SH-SY5Y (cell line): Measurements from ENCODE around the gene RYR1.

Source experiments
- GATA2 ChIP-seq: IDR thresholded peaks from 2 replicates; pipeline ENCODE4 v1.6.1; 2011; ENCODE audit warnings: mild to moderate bottlenecking, low read depth, low read length
- GATA3 ChIP-seq: IDR thresholded peaks from 2 replicates; pipeline ENCODE4 v1.6.1; 2011; ENCODE audit warnings: low read depth, mild to moderate bottlenecking, low read length, moderate library complexity

DNA sequence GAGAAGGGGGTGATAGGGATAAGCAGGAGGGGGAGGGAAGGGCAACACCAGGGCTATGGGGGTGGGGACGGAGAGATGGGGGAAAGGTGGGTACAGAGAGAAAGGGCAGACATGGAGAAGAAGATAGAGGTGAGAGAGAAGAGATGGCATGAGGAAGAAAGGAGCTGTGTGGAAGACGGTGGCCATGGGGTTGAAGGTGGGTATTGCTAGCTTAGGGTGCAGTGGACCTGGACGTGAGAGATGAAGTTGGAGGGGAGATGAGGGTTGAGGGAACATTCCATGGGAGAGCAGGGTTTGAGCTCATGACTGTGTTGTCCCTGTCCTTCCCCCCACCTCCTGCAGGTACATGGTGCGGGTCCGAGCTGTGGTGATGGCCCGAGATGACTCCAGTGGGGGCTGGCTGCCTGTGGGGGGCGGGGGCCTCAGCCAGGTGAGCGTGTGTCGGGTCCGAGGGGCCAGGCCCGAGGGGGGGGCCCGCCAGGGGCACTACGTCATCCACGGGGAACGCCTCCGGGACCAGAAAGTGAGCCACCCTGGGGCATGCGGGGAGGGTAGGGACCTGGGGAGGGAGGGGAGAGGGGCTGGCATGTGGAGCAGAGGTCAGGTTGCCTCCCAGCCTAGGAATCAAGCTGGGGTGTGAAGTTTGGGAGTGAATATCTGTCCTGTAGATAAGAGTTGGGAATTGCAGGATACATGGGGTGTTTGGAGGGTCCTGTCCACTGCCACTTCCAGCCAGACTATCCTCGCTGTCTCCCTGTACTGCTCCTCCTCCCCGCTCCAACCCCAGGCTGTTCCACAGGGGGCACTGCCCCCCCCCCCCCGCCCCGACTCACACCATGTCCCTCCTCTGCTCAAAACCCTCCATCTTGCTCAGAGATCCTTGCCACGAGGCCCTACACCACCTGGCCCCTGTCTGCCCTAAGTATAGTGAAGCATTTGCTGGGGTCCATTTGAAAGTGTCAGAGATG, 43.2 kb upstream of the RYR1 start:
- TF ChIP-seq GATA3: no peak
- no peak for TF ChIP-seq GATA2
